KMS-11 (cell line): ENCODE data around the gene DNAJC13.

Source experiments
- H2AFZ ChIP-seq: fragments of 200-600 bp; sonication (generic); 2 replicates; pipeline ENCODE4 v1.6.1; 2016; ENCODE audit warnings: antibody characterized with exemption, mixed run types, low read depth
- H3K27ac ChIP-seq: fragments of 200-600 bp; sonication (generic); 2 replicates; pipeline ENCODE4 v1.6.1; 2016; ENCODE audit warnings: mild to moderate bottlenecking, mixed run types
- H3K27me3 ChIP-seq: fragments of 200-600 bp; sonication (generic); 2 replicates; pipeline ENCODE4 v1.6.1; 2017; ENCODE audit warnings: mild to moderate bottlenecking, low read depth, mixed run types, moderate library complexity; ENCODE audit not compliant: insufficient read depth
- H3K36me3 ChIP-seq: fragments of 200-600 bp; sonication (generic); 2 replicates; pipeline ENCODE4 v1.6.1; 2017; ENCODE audit warnings: mild to moderate bottlenecking, mixed run types; ENCODE audit not compliant: insufficient read depth
- H3K4me1 ChIP-seq: fragments of 200-600 bp; sonication (generic); 2 replicates; pipeline ENCODE4 v1.6.1; 2016; ENCODE audit warnings: mild to moderate bottlenecking, low read depth, mixed run types; ENCODE audit not compliant: poor library complexity, severe bottlenecking
- H3K4me2 ChIP-seq: fragments of 200-600 bp; sonication (generic); 2 replicates; pipeline ENCODE4 v1.7.0; 2016; ENCODE audit warnings: mild to moderate bottlenecking, mixed run types
- H3K4me3 ChIP-seq: fragments of 200-600 bp; sonication (generic); IDR thresholded peaks from 2 replicates; pipeline ENCODE4 v1.6.1; 2017; ENCODE audit warnings: low read depth, low read length, mixed read lengths; ENCODE audit not compliant: insufficient read depth
- H3K79me2 ChIP-seq: fragments of 200-600 bp; sonication (generic); 2 replicates; pipeline ENCODE4 v1.6.1; 2016; ENCODE audit warnings: low read depth, mixed run types; ENCODE audit not compliant: insufficient read depth
- H3K9ac ChIP-seq: fragments of 200-600 bp; sonication (generic); 2 replicates; pipeline ENCODE4 v1.6.1; 2016; ENCODE audit warnings: mild to moderate bottlenecking, mixed run types
- H4K20me1 ChIP-seq: fragments of 200-600 bp; sonication (generic); 2 replicates; pipeline ENCODE4 v1.6.1; 2016; ENCODE audit warnings: mild to moderate bottlenecking, mixed run types; ENCODE audit not compliant: insufficient read depth
- TF ChIP-seq, protein P1 (sequence below): fragments of 200-600 bp; sonication (generic); conservative IDR thresholded peaks from 2 replicates; pipeline ENCODE4 v1.6.1; 2017; ENCODE audit warnings: low read depth, mild to moderate bottlenecking, antibody characterized with exemption, low read length, moderate library complexity, mixed read lengths

DNAJC13 gene

DNA sequence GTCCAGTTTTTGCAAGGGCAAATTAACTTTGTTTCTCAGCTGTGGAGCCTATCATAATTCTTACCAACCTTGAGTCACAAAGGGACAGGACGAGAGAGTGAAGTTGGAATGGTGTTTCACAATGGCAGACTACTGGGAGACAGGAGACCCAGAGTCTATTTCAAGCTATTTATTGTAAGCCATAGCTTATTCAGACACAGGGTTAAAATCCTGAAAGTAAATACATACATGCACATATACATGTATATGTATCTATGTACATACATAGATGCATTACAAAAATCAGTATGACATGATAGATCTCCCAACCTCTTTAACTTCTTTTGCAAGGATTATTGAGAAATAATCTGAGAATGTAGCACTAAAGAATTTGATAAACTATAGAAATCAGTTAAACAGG is 86.3 kb downstream of the DNAJC13 start:
- Histone ChIP-seq H3K4me1 (peaks cover 19% of the 10 kb centered on the region), H3K27me3 (no peaks in the 10 kb centered on the region), H3K4me3 (no peak overlapping the region), H3K36me3 (peaks cover 6% of the 10 kb centered on the region; the same call in 1 of the 2 replicates), H4K20me1 (no peaks in the 10 kb centered on the region), H3K4me2 (no peak overlapping the region), H3K9ac (no peak overlapping the region), H3K27ac (no peak overlapping the region), H3K79me2 (no peaks in the 10 kb centered on the region), H2AFZ (no peak overlapping the region)
- TF ChIP-seq, protein P1, sequence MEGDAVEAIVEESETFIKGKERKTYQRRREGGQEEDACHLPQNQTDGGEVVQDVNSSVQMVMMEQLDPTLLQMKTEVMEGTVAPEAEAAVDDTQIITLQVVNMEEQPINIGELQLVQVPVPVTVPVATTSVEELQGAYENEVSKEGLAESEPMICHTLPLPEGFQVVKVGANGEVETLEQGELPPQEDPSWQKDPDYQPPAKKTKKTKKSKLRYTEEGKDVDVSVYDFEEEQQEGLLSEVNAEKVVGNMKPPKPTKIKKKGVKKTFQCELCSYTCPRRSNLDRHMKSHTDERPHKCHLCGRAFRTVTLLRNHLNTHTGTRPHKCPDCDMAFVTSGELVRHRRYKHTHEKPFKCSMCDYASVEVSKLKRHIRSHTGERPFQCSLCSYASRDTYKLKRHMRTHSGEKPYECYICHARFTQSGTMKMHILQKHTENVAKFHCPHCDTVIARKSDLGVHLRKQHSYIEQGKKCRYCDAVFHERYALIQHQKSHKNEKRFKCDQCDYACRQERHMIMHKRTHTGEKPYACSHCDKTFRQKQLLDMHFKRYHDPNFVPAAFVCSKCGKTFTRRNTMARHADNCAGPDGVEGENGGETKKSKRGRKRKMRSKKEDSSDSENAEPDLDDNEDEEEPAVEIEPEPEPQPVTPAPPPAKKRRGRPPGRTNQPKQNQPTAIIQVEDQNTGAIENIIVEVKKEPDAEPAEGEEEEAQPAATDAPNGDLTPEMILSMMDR = no peak

DNA sequence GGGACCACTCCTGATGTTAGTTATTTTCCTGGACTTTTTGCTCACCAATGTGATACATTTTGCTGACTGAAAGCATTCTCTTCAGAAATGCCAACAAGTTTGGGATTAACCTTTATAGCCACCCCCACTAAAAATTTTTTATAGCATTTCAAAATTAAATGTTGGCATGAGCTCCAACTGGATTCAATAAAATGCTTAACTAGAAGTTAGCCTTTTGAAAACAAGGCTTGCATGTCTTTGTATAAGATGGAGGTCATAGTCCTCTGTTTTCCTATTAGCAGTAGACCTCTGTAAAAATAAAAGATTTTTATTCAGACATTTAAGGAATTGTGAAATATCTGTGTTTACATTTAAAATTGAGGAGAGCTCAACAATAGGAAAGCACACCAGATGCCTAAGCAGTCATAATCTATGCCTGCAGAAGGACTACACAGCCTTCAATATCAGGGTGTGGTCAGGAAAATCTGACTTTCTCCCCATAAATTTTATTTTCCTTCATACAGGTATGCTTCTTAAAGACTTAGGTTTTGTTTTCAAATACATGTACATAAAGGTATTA is 87.2 kb downstream of the DNAJC13 start:
- Histone ChIP-seq H4K20me1 (no peaks in the 10 kb centered on the region), H3K79me2 (no peaks in the 10 kb centered on the region), H3K4me1 (peaks cover 25% of the 10 kb centered on the region), H2AFZ (no peak overlapping the region), H3K9ac (no peak overlapping the region), H3K4me3 (no peak overlapping the region), H3K27ac (no peak overlapping the region), H3K27me3 (no peaks in the 10 kb centered on the region), H3K4me2 (peak overlapping the region; percentile 3; the same call in 1 of the 2 replicates), H3K36me3 (peaks cover 6% of the 10 kb centered on the region; the same call in 1 of the 2 replicates)
- TF ChIP-seq, protein P1 = no peak

DNA sequence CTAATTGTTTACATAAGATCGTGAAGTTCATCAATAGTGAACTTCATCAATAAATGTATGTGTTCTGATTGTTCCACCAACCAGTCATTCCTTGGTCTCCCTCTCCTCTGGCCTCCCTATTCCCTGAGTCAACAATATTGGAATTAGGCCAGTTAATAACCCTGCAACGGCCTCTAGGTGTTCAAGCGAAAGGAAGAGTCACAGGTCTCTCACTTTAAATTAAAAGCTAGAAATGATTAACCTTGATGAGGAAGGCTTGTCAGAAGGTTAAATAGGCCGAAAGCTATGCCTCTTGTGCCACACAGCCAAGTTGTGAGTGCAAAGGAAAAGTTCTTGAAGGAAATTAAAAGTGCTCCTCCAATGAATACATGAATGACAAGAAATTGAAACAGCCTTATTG is 90.4 kb downstream of the DNAJC13 start:
- no peaks in the 10 kb centered on the region for H3K27me3 ChIP-seq

DNA sequence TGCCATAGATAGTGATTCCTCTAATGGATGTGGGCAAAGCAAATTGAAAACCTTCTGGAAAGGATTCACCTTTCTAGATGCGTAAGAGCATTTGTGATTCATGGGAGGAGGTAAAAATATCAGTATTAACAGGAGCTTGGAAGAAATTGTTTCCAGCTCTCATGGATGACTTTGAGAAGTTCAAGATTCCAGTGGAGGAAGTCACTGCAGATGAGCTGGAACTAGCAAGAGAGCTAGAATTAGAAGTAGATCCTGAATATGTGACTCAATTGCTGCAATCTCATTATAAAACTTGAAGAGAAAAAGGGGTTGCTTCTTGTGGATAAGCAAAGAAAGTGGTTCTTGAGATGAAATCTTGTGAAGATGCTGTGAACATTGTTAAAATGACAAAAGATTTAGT is 91.8 kb downstream of the DNAJC13 start:
- Histone ChIP-seq H3K4me3 (no peak overlapping the region), H4K20me1 (no peaks in the 10 kb centered on the region), H3K27ac (no peak overlapping the region), H3K4me2 (no peak overlapping the region), H3K79me2 (no peaks in the 10 kb centered on the region), H3K27me3 (no peaks in the 10 kb centered on the region), H3K4me1 (peaks cover 22% of the 10 kb centered on the region), H3K9ac (no peak overlapping the region), H3K36me3 (peaks cover 6% of the 10 kb centered on the region; the same call in 1 of the 2 replicates), H2AFZ (no peak overlapping the region)
- TF ChIP-seq, protein P1 = no peak

More for the DNA sequence above, 90.4 kb downstream of the DNAJC13 start:
- H3K9ac ChIP-seq = no peak overlapping the region
- H3K4me1 ChIP-seq = peaks cover 25% of the 10 kb centered on the region
- no peaks in the 10 kb centered on the region for H4K20me1 ChIP-seq
- TF ChIP-seq, protein P1 = no peak
- no peak overlapping the region for H3K27ac ChIP-seq
- no peak overlapping the region for H2AFZ ChIP-seq
- H3K4me2 ChIP-seq = no peak overlapping the region
- no peak overlapping the region for H3K4me3 ChIP-seq
- H3K36me3 ChIP-seq = peaks cover 6% of the 10 kb centered on the region; the same call in 1 of the 2 replicates
- no peaks in the 10 kb centered on the region for H3K79me2 ChIP-seq
